ENCODE data around the gene RGMB.

GRCh38 chr5:98736753-98737152 is 36.7 kb upstream of the RGMB start:
- TF ChIP-seq CTCF (conservative IDR thresholded peaks at IDR 0.05 in 1 of 2, IDR thresholded peaks at IDR 0.05 in 1 of 2; ENCODE audit: low read depth in 1 of 2, low read length in 2 of 2): no peak
- no peak for TF ChIP-seq EZH2 (IDR thresholded peaks at IDR 0.05; ENCODE audit: low read length, missing control alignments)

Measured in fibroblast of lung (primary cell).